Measurements from ENCODE around the gene SPO11.

The SPO11 gene

GRCh38 chr20:57315976-57316480 lies 13.6 kb upstream of the SPO11 start:
- no peak for TF ChIP-seq CTCF (IDR thresholded peaks at IDR 0.05; ENCODE audit: low read depth, low read length, missing control alignments)
- DNase-seq (ENCODE audit: low read depth) = no peak
- H3K4me3 ChIP-seq (ENCODE audit: low read depth, low read length) = no peak overlapping the region

- no peak for TF ChIP-seq CTCF (IDR thresholded peaks at IDR 0.05; ENCODE audit: low read depth, low read length, missing control alignments)
- no peak overlapping the region for H3K4me3 ChIP-seq (ENCODE audit: low read depth, low read length)
- no peak for DNase-seq (ENCODE audit: low read depth)
These were observed 12.8 kb upstream of the SPO11 start for GRCh38 chr20:57316795-57317201.

GRCh38 chr20:57317316-57317788 lies 12.3 kb upstream of the SPO11 start:
- no peak for DNase-seq (ENCODE audit: low read depth)
- no peak overlapping the region for H3K4me3 ChIP-seq (ENCODE audit: low read depth, low read length)
- no peak for TF ChIP-seq CTCF (IDR thresholded peaks at IDR 0.05; ENCODE audit: low read depth, low read length, missing control alignments)

- H3K4me3 ChIP-seq (ENCODE audit: low read depth, low read length) = no peak overlapping the region
- DNase-seq (ENCODE audit: low read depth) = no peak
- no peak for TF ChIP-seq CTCF (IDR thresholded peaks at IDR 0.05; ENCODE audit: low read depth, low read length, missing control alignments)
These were observed 11.7 kb upstream of the SPO11 start for GRCh38 chr20:57317789-57318371.

- no peak for DNase-seq (ENCODE audit: low read depth)
- TF ChIP-seq CTCF (IDR thresholded peaks at IDR 0.05; ENCODE audit: low read depth, low read length, missing control alignments) = no peak
- H3K4me3 ChIP-seq (ENCODE audit: low read depth, low read length) = no peak overlapping the region
These were observed 10.0 kb upstream of the SPO11 start for GRCh38 chr20:57319584-57319983.

- H3K4me3 ChIP-seq (ENCODE audit: low read depth, low read length) = no peak overlapping the region
- no peak for DNase-seq (ENCODE audit: low read depth)
- no peak for TF ChIP-seq CTCF (IDR thresholded peaks at IDR 0.05; ENCODE audit: low read depth, low read length, missing control alignments)
These were observed 9.2 kb upstream of the SPO11 start for GRCh38 chr20:57320358-57320757.

GRCh38 chr20:57321142-57321541 lies 8.5 kb upstream of the SPO11 start:
- TF ChIP-seq CTCF (IDR thresholded peaks at IDR 0.05; ENCODE audit: low read depth, low read length, missing control alignments) = no peak
- no peak for DNase-seq (ENCODE audit: low read depth)

More at GRCh38 chr20:57321142-57321541, 8.5 kb upstream of the SPO11 start:
- H3K4me3 ChIP-seq (ENCODE audit: low read depth, low read length) = no peak overlapping the region
